Measurements from ENCODE around the gene INSL3.

INSL3 gene

DNA sequence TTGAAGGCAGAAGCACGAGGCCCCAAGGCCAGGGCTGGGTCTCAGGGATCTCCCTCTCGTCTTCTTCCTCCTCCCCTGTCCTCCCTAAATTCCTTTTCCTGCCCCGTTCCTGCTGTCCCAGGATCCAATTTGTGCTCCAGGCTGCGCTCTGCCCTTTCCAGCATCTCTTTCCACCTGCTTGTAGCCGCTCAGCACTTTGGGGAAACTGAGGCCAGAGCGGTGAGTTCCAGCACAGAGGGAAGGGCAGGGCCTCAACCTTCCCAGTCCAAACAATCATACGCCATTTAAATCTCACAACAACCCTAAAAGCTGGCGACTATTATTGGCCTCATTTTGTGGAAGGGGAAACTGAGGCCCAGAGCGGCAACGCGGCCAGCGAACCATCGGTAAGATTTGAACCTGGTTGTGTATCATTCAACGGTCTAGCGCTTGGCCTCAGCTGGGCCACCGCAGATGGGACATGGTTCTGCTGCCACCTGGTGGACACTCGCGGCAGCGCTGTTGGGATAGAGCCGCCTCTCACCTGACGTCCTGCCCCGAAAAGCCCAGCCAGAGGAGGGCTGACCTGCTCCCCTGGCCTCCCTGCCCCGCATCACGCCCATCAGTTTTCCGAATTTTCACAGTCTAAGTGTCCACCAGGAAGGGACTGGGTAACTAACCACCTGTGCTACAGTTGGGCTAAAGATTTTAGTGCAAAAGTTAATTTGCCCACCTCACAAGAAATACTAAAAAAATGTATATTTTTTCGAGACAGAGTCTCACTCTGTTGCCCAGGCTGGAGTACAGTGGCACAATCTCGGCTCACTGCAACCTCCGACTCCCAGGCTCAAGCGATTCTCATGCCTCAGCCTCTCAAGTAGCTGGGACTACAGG is 34.2 kb upstream of the INSL3 start:
- no peak overlapping the region for H3K4me3 ChIP-seq (ENCODE audit: low read depth, low read length)
- DNase-seq (ENCODE audit: low read depth), result no peak
- TF ChIP-seq, protein P1, sequence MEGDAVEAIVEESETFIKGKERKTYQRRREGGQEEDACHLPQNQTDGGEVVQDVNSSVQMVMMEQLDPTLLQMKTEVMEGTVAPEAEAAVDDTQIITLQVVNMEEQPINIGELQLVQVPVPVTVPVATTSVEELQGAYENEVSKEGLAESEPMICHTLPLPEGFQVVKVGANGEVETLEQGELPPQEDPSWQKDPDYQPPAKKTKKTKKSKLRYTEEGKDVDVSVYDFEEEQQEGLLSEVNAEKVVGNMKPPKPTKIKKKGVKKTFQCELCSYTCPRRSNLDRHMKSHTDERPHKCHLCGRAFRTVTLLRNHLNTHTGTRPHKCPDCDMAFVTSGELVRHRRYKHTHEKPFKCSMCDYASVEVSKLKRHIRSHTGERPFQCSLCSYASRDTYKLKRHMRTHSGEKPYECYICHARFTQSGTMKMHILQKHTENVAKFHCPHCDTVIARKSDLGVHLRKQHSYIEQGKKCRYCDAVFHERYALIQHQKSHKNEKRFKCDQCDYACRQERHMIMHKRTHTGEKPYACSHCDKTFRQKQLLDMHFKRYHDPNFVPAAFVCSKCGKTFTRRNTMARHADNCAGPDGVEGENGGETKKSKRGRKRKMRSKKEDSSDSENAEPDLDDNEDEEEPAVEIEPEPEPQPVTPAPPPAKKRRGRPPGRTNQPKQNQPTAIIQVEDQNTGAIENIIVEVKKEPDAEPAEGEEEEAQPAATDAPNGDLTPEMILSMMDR (IDR thresholded peaks at IDR 0.05; ENCODE audit: low read depth, low read length, missing control alignments), result peak; percentile 99

GRCh38 chr19:17854061-17854460 is 32.7 kb upstream of the INSL3 start:
- TF ChIP-seq, protein P1 (IDR thresholded peaks at IDR 0.05; ENCODE audit: low read depth, low read length, missing control alignments), result no peak
- DNase-seq (ENCODE audit: low read depth), result no peak
- no peak overlapping the region for H3K4me3 ChIP-seq (ENCODE audit: low read depth, low read length)

DNA sequence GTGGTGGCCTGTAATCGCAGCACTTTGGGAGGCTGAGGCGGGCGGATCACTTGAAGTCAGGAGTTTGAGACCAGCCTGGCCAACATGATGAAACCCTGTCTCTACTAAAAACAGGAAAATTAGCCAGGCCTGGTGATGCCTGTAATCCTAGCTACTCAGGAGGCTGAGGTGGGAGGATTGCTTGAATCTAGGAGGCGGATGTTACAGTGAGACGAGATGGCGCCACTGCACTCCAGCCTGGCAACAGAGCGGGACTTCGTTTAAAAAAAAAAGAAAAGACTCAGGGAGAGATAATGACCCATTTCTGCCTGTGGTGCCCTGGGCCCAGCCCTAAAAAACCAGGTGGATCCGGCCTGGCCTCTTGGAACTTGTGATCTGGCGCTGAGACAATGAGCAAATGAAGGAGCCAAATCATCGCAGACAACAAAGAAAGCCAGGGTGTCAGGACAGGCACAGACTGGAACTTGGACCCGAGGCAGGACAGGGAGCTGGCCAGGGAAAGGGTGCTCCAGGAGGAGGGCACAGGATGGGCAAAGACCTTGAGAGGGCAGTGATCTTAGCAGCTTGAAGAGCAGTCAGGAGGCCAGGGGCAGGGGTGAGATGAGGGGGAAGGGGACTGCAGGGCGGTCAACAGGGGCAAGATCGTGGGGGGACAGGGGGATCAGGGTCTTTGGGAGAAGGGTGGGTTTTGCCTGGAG is 27.4 kb upstream of the INSL3 start:
- DNase-seq (ENCODE audit: low read depth), result no peak
- TF ChIP-seq, protein P1 (IDR thresholded peaks at IDR 0.05; ENCODE audit: low read depth, low read length, missing control alignments), result no peak
- no peak overlapping the region for H3K4me3 ChIP-seq (ENCODE audit: low read depth, low read length)

DNA sequence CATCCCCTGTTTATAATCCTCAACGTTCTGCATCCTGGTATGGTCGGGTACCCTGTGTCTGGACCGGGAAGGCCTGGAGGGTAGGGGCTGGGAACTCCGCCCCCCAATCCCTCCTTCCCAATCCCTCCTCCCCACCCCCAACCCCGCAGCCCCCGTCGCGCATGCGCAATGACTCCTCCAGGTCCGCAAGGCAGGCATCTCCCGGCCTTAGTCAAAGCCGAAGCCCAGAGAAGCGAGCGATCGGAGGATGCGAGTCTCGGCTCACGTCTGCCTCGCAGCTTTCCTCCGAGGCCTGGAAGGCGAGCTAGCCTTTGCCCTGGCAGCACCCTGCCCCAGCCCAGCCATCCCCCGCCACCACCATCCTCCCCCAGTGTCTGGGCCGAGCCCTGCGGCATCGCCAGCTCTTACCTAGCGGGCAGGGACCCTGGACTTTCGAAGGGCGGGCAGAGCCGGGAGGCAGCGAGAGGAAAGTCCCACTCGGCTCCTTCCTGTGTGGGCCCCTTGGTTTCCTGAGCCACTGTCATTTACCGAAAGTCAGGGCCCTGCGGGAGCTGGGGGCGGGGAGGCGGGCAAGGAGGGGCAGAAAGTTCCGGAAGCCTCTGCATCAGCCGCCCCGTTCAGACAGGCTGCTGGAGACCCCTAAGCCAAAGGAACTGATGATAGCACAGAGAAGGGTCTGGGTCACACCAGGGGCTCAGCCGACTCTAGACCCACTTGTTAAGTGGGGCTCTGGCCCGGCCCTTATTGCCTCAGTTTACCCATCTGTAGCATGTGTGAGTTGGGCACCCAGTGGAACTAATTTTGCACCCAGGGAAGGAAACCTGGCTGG is 26.4 kb upstream of the INSL3 start, which contains the start of gene JAK3:
Gene JAK3, minus strand, starts transcription at position 445 of the 829 bp plus-strand sequence. CDS start 3,565 bp downstream, outside the sequence.
- peak; percentile 62 for DNase-seq (ENCODE audit: low read depth)
- TF ChIP-seq, protein P1 (IDR thresholded peaks at IDR 0.05; ENCODE audit: low read depth, low read length, missing control alignments), result no peak
- H3K4me3 ChIP-seq (ENCODE audit: low read depth, low read length), result peak within 1 kb of the TSS; percentile 73

DNA sequence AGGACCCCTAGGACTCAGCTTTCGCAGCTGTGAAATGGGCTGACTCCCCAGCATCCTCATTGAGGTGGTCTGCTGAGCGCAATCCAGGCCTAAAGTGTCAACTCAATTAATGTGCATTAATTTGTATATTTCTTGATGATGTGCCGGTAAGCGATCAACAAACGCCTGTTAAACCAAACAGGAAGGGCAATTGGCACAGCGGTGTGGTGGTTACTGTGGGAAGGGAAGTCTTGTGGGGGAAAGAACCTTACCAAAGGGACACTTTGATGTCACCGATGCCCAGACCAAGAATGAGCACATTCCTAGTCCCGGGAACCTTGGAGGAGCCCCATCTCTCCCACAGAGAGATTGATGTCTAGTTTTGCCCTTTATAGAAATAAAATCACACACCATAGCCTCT is 24.8 kb upstream of the INSL3 start:
- no peak for DNase-seq (ENCODE audit: low read depth)
- H3K4me3 ChIP-seq (ENCODE audit: low read depth, low read length), result peak overlapping the region; percentile 73; the same call in 1 of the 2 replicates
- TF ChIP-seq, protein P1 (IDR thresholded peaks at IDR 0.05; ENCODE audit: low read depth, low read length, missing control alignments), result no peak

GRCh38 chr19:17843908-17844490 is 22.7 kb upstream of the INSL3 start:
- no peak for DNase-seq (ENCODE audit: low read depth)
- H3K4me3 ChIP-seq (ENCODE audit: low read depth, low read length), result no peak overlapping the region
- TF ChIP-seq, protein P1 (IDR thresholded peaks at IDR 0.05; ENCODE audit: low read depth, low read length, missing control alignments), result no peak
